NCI-H526 treated with DMSO at 0.1 percent for 48 hours (cell line): ENCODE results near the gene CEP41.

Experiments
- DNase-seq: peaks from one replicate; lab custom pipeline; 2025; lab: John Stamatoyannopoulos, UW

The CEP41 gene

DNA sequence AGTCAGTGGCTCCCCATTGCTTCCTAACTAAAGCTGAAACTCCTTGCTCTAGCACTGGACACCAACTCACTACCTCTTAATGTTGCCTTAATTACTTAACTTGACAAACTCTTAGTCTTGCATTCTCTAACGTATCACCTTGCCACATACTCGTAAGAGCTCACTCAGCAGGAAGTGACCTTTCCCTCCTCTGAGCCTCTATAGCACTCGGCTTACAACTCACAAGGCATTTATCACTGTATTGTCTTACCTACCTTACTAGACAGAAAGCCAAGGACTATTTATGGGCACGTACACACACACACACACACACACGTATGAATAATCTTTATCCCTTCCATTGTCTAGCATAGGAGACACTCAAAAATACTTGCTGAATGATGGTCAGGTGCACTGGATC lies 21.2 kb downstream of the CEP41 start:
- DNase-seq: no peak

DNA sequence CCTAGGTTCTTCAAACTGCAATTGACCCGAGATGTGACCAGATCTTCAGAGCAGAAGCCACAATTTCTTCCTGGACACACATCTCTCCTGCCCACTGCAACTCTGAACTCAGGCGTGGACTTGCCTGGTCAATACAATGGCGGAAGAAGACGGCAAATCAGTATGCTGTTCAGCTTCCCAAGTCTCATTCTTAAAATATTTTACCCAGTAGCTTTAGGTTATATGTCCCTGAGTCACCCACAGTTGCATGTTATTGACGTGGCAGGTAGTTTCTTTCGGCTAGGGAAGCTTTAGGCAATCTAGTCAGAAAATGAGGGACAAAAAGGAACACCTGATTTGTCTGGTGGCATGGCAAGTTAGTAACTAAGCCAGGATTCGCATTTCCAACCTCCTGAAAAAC lies 22.5 kb downstream of the CEP41 start:
- DNase-seq: no peak

DNA sequence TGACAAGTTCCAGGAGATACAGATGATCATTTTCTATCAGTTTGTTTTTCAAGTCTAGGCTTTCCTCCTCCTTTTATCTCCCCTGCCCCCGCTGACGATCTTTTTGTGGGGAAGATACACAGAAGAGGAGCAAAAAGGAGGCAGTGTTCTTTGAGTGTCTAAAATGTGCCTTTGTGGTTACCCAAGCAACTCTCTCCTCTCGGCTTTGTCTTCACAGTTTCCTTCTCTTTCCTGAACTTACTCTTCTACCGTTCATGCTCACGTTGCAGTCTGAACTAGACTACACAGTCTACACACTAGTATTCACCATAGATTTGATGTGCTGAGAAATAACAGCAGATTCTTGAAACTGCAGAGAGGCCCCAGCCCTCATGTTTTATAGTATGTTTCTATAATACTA lies 23.6 kb downstream of the CEP41 start:
- DNase-seq: no peak

- no peak for DNase-seq
Observed at GRCh38 chr7:130415006-130415405, 25.8 kb downstream of the CEP41 start.

DNA sequence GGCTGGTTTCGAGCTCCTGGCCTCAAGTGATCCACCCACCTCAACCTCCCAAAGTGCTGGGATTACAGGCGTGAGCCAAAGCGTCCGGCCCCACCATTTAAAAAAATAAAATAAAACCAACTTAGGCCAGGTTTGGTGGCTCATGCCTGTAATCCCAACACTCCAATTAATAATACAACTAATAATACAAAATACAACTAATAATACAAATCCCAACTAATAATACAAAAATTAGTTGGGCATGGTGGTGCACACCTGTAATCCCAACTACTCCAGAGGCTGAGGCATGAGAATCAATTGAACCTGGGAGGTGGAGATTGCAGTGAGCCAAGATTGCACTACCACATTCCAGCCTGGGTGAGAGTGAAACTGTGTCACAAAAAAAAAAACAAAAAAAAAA lies 27.6 kb downstream of the CEP41 start:
- DNase-seq: no peak

- DNase-seq: no peak
Observed at GRCh38 chr7:130410868-130411541, 29.8 kb downstream of the CEP41 start.

DNA sequence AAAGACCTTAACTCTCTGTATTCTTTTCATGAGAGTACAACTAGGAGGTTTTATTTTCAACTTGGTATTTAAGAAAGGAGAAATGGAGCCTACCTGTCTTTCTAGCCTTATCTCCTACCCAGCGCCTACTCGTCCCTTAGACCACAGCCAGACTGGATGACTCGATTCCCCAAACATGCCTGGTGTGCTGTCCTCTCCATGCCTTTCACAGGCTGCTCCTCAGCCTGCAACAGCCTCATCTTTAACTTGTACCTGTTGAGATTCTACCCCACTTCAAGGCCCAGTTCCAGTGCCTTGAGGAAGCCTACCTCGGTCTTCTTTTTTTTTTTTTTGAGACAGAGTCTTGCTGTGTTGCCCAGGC lies 31.1 kb downstream of the CEP41 start:
- no peak for DNase-seq

DNA sequence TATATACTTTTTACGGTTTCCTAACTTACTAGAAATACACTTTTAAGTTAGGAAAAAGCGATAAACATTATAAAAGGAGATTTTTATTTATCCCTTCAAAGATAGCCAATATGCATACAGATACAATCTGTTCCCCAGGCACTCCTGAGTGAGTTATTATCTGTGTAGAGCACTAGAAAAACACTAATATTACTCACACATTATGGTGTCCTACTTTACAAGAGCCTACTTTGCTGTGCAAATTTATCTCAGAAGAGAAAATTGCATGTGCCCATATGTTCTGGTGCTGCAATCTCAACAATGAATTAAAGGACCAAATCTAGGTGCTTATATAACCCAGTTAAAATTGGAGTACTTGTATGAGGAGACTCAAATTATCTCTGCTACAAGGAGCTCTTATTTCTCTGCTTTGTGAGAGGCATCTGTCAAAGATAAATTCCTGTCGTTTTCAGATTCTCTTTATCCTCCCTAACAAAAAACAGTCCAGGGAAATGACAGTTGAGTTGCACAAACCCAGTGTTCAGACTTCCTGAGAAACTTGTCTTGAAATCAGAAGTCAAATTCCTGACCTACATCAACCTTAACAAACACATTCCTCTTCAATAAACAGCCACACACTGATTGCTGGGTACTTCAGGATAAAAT lies 31.6 kb downstream of the CEP41 start:
- no peak for DNase-seq

DNA sequence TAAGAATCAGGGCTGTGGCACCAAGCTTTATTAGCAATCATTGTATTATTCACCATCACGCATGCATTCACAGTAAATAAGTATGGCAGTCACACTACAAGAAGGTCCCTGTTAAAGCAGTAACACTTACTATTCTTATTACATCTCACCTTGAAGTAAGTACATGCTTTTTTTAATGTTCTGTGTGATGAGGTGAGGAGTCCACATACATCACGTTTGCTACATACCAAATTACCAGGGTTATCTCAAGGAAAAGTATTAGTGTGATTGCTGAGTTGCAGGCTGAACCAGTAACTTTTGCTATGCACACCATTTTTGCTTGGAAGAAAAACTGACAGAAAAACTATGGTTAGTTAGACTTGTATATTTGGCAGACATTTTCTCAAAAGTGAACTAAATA lies 35.8 kb downstream of the CEP41 start:
- DNase-seq: no peak

DNA sequence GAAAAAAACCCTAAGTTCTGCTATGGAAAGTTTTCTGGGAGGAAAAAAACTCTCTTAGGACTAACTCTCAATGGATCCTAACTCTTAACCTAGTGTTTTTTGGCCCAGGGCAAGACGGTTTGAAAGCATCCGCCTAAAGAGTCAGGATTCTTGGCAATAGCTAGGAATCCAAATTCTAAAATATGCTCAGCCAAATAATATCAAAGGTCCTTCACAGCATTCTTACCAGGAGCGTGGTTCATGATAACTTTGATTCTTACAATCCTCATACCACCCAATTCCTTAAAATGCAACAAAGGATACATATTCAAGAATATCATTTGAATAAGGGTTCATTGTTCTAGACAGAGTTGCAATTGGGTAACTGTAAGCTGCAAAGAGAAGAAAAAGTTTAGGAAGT lies 39.2 kb downstream of the CEP41 start:
- no peak for DNase-seq

DNA sequence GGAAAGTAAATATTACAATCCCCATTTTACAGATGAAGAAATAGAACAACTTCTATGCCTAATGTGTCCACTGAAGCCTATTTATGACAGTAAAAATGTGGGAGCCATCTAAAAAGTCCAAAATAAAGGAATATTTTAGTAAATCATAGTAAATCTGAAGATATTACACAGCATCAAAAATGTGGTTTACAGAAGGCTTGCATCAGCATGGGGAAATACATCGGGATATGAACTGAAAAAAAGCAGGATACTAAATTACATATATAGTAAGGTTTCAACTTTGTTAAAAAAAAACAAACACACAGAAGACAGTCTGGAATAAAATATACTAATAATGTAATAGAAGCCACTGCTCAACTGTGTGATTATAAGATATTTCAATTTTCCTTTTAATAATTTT lies 39.7 kb downstream of the CEP41 start:
- DNase-seq: no peak

GRCh38 chr7:130400120-130400572 lies 40.7 kb downstream of the CEP41 start:
- DNase-seq: no peak

DNA sequence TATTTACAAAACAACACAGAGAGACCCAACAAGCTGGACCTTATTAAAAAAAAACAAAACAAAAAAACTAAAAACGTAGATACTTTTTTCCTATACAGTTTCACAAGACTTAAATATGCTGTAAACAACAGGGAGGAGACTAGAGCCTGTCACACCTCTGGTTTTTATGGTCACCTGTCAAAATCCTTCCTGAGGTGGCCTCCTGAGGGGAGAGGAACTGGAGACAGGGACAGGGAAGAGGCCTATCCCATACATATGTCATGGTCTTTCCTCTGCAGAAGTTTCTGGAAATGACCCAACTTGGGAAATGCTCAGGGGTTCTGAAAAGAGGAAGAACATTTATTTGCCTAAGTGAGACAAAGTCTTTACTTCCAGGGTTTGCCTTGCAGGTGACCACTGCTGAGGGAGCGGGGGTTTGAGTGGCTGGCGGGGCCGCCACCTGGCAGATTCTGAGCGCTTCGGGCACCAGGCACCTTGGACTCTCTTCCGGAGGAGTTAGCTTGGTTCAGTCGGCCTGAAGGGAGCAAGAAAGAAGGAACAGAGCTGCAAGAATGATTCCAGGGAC lies 42.2 kb downstream of the CEP41 start:
- no peak for DNase-seq

DNA sequence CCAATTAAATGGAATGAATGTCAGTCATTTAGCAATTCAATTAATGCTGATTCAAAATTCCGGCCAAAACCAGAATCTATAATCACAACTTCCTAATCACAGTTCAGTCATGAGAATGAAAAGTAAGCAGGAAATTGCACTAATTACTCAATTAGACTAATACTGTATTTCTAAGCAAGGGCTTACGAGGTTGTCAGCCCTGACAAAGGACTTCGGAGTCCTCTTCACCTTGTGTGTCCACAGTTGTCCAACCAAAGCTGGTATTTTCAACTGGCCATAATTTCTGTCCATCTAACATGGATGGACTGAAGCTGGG lies 43.1 kb downstream of the CEP41 start:
- no peak for DNase-seq

DNA sequence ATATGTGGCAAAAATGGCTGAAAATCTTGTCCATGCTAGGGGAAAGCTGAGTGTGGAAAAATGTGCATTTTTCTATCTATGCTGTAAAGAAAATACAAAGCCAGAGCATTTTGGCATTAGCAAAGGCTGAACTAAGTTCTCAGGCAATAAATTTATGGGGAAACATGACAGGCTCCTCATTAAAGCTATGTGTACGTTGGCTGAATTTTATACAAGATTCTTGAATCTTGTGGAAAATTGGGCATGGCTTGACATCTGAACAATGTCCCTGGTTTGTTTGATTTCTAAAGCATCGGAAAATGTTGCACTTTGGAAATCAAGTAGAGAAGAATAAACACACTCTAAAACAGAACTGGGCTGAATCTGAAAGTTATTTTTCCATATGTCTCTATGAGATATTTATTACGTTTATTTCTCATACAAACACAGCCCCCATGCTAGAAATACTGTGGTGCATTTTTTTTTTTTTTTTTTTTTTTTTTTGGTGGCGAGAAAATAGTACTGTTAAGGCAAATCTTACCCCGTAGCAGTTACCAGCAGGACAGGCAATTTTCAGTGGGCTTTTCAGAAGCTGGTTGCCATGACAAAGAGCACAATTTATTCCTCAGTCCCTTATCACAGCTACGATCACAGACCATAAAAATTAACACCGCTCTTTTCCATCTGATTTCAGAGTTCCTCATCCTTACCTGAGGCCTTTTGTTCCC lies 43.6 kb downstream of the CEP41 start:
- DNase-seq: no peak

DNA sequence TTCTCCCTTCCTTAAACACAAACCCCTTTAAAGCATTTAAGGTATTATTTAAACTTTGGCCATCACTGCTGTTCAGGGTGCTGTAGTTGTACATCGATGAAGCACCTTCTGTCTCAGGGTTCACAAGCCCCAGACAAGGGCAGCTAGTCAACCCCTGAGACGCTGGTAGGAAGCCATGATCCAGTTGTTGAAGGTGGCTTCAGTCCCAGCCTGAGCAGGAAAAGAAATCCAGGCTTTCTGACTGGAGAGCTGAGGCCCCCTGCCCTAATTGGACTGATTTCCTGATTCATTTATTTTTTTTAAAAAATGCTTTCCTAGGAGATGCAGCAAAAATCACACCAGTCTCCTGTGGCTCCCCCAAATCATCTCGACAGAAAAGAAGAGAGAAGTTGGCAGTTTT lies 44.7 kb downstream of the CEP41 start:
- DNase-seq: no peak

- DNase-seq: no peak
Observed at GRCh38 chr7:130395421-130395820, 45.4 kb downstream of the CEP41 start.

GRCh38 chr7:130394421-130395195 lies 46.2 kb downstream of the CEP41 start:
- no peak for DNase-seq

GRCh38 chr7:130393841-130394411 lies 46.9 kb downstream of the CEP41 start:
- no peak for DNase-seq

DNA sequence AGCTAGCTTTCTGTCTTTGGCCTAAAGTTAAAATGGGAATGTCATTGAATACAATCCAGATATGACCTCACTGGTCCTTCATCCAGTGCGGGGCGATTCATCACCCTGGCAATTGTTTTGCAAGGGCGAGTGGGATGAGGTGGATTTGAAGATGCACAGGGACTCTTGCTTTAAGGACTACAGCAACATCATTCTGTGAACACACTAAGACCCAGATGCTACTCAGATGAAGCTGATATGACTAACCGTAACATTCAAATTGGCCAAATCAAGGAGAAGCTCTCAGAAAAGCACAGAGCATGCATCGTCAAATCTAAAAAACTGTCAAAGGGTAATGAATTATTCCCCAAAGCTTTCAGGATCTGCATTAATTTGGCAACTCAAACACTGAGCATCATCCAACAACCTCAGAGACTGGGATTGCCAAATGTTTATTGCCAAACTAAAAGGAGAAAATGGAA lies 47.7 kb downstream of the CEP41 start:
- DNase-seq: no peak

GRCh38 chr7:130390486-130390885 lies 50.3 kb downstream of the CEP41 start:
- DNase-seq: no peak

DNA sequence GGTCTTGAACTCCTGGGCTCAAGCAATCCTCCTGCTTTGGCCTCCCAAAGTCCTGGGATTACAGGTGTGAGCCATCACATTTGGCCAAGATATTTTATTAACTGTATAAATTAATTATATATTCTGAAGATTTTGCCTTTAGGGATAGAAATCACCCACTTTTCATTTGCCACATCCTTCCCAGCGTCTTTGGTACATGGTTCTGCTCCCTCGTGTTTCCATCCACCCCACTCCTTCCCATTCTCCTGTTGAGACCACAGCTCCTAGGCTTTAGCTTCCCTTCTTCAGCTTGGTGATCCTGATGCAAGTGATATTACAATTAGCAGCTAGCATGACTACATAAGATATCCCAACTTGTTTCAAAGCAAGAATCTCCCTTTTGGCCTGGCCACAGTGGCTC lies 52.1 kb downstream of the CEP41 start:
- no peak for DNase-seq
